Left lobe of liver (tissue), 2 donors: Measurements from ENCODE around the gene UBE2Z. TPM values are rescaled to one million over a fixed set of nuclear protein-coding genes. Genes with fewer than 3 reads are reported as not detected.
"Not testable (repeated sequence)": the region's sequence is repeated elsewhere in the genome, so short reads cannot be mapped to it uniquely, and the experiment has no call there.

Experiments used
- ATAC-seq: fragments of 200-7000 bp; cut with Tn5 transposase; one replicate; pipeline ENCODE4 v1.9.1; 2020; ENCODE audit warnings: mild to moderate bottlenecking, moderate library complexity
- DNase-seq: peaks from one replicate; pipeline ENCODE4 v3.0.0-alpha.2; 2020; ENCODE audit warnings: low spot score
- total RNA-seq: library from RNA; stranded (reverse); gene quantifications from one replicate; pipeline ENCODE4 v1.2.1, GENCODE V29; 2021
- donor health status: DM: no; HTN: no; CAD: no; lungs with moderate emphysema.
- donor health status: DM: no; HTN: yes; CAD: no.

Gene UBE2Z
- total RNA-seq, 1 donor from 2014 or later = 18.7 TPM

GRCh38 chr17:48903401-48903800 lies 4.8 kb upstream of the UBE2Z start:
- DNase-seq (no peak), ATAC-seq (no peak)

- ATAC-seq = no peak
- no peak for DNase-seq
Observed at GRCh38 chr17:48904428-48904827, 3.8 kb upstream of the UBE2Z start.

DNA sequence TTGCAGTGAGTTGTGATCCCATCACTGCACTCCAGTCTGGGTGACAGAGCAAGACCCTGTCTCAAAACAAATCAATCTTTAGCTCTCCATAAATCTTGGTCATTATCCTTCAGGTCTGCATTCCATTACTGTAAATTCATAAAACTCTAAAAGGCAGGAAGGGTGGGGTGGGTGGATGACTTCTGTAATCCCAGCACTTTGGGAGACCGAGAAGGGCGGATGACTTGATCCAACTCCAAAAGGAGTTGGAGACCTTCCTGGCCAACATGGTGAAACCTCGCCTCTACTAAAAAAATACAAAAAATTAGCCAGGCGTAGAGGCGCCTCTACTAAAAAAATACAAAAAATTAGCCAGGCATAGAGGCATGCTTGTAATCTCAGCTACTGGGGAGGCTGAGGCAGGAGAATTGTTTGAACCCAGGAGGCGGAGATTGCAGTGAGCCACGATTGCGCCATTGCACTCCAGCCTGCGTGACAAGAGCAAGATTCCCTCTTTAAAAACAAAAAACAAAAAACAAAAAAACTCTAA lies 2.2 kb upstream of the UBE2Z start:
- DNase-seq (no peak), ATAC-seq (no peak)

- DNase-seq = no peak
- ATAC-seq = no peak
Observed at GRCh38 chr17:48907713-48908046, 527 bp upstream of the UBE2Z start.

DNA sequence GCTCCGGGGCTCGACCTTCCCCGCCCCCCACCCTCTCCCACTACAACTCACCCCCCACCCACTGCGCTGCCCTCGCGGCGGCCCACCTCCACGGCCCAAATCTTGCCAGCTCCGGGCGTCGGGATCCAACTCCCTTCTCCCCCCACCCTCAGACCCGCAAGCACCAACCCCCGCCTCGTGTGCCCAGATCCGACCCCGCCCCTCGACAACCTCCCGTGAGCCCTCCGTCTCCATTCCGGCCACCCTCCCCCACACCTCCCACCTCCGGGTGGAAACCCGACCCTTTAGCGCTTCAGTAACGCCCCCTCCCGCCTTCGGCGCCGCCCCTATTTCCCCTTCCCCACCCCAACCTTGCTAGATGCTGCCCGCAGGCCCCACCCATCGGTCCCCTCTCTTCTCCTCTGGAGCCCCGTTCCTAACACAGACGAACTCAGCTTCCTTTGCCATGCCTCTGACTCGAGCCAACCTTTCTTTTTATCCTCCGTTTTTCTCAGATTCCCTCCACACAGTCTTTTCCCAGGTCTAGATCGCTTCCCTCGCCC lies 717 bp downstream of the UBE2Z start:
- ATAC-seq (peak; percentile 19), DNase-seq (peak; percentile 56)

DNA sequence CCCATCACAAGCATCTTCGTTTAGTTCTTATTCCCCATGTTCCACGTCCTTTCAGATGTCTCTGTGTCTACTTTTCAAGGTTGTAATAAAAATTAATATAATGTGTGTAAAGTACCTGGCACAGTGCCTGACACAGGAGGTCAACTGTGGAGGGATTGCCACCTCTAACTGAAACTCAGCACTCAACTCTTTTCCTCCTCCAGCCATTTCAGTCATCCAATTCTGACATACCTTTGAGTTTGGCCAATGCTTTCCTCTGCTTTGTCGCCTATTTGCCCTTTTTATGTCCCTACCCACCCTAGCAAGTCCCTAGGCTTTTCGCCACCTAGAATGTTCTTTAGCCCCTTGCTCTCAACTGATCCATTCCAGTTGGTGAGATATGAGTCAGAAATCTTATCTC lies 1.6 kb downstream of the UBE2Z start:
- DNase-seq (no peak), ATAC-seq (no peak)

- no peak for DNase-seq
- ATAC-seq = no peak
Observed at GRCh38 chr17:48910370-48910769, 2.2 kb downstream of the UBE2Z start.

DNA sequence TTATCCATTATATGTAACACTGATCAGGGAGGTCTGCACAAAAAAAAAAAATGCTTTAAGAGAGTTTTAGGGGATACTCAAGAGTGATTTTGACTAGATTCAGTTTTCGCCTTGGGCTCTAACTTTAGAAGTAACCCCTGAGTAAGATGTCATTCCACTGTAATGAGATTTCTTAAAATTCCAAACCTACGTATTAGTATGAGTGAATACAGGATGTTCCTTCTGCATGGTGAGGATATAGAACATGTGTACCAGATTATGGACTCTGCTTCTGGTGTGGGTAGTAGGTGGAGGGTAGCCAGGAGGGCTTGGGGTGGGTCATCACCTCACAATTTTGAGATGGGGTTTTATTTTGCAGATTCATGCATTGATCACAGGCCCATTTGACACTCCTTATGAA lies 4.3 kb downstream of the UBE2Z start:
- no peak for ATAC-seq
- DNase-seq = no peak

GRCh38 chr17:48915459-48916282 lies 7.5 kb downstream of the UBE2Z start:
- DNase-seq = no peak
- peak; percentile 56 for ATAC-seq

DNA sequence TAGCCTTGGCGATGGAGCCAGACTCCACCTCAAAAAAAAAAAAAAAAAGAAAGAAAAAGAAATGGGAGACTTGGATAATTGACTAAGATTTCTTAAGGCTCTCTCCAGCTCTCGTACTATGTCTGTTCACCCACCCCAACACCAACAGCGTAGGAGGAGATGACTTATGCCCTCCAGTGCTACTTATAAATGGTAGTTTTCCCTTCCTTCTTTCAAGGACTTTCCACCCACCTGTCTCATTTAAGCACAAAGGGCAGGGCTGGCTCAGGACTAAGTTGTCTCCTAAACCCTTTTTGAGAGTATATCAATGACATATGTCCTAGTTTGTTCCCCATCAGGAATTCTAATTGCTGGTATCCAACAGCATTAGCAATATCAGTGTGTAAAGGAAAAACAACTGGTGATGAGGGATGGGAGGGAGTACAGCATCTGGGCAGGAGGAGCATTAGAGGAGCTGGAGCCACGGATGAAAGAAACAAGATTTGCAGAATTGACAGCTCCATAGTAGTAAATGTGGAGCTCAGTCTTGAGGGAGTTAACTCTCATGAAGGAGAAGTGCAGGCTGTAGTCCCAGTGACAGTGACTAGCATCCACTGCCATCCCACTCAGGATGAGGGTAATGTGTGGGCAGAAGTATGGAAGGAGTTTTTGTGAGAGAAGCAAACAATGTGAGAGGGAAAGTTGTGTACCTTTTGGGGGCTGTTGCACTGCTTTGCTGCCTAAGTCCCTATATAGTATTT lies 17.2 kb downstream of the UBE2Z start:
- DNase-seq (no peak), ATAC-seq (no peak)

- DNase-seq (no peak), ATAC-seq (no peak)
Observed at GRCh38 chr17:48925991-48926342, 17.8 kb downstream of the UBE2Z start.

GRCh38 chr17:48927978-48928745 lies 20.0 kb downstream of the UBE2Z start:
- no peak for ATAC-seq
- no peak for DNase-seq

- DNase-seq (no peak), ATAC-seq (no peak)
Observed at GRCh38 chr17:48928876-48929811, 20.9 kb downstream of the UBE2Z start.

GRCh38 chr17:48929812-48930165 lies 21.6 kb downstream of the UBE2Z start:
- no peak for ATAC-seq
- DNase-seq = no peak

- DNase-seq = no peak
- ATAC-seq = peak; percentile 32
Observed at GRCh38 chr17:48930435-48930873, 22.2 kb downstream of the UBE2Z start.

DNA sequence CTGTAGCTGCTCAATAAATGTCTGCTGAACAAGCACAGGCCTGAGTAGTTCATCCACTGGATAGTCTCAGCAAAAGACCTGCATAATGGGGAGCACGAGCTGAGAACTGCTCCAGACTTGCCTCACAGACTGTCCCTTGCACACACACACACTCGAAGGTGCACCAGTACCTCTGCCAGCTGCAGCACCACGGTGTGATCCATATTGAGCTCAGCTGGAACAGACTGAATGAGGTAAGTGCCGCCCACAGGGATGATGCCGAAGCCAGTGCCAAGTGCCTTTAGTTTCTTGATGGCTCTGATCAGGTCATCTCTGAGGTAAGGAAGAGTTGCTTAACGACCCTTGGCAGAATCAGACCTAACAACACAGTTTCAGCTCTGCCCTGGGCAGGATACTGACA lies 24.8 kb downstream of the UBE2Z start:
- DNase-seq (no peak), ATAC-seq (no peak)

DNA sequence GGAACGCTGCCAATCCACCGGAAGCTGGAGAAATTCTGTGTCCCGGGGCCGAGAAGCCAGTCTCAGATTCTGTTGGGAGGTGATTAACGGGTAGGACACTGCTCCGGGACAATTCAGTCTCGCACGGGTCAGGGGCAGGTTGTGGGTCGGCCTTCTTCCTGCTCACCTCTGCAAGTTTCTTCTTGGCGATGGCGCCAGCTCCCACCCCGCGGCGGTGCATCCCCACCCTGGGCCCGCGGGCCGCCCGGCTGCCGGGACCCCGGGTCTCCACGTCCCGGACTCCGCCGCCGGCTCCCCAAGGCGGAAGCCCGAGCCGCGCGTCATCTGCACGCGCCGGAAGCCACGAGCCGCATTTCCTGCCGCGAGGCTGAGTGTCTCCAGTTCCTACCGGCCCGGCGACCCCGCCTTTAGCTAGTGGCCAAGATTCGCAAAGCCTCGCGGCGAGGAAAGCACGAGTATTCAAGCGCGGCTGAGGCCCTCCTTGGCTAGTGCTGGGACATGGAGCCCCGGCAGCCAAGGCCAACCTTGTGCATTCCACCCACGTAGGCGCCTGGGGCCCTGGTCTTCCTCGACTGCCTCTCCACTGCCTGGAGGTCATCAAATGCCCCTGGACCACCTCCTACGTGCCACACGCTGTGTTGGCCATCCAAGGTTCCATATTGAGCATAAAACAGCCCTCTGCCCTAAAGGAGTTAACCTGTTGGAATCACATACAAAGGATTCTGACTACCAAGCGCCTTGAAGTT lies 36.5 kb downstream of the UBE2Z start, which contains the start of gene SNF8:
TSS of gene SNF8 (minus strand) at position 328 of the 746 bp plus-strand sequence. CDS start at position 220, 108 bp downstream.
- ATAC-seq (peak; percentile 98), DNase-seq (peak; percentile 91)

DNA sequence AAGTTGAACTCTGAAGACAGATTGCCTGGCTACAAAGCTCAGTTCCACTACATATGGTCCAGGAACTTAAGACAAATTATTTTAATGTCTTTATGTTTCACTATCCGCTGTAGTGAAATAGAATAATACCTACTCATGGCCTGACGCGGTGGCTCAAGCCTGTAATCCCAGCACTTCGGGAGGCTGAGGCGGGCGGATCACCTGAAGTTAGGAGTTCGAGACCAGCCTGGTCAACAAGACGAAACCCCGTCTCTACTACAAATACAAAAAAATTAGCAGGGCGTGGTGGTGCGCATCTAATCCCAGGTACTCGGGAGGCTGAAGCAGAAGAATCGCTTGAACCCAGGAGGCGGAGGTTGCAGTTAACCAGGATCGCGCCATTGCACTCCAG lies 37.0 kb downstream of the UBE2Z start:
- not testable (repeated sequence) for DNase-seq, ATAC-seq

- DNase-seq = no peak
- no peak for ATAC-seq
Observed at GRCh38 chr17:48951572-48951971, 43.4 kb downstream of the UBE2Z start.
